Measurements from ENCODE around the gene PDE4D.
"Not testable (repeated sequence)": the region's sequence is repeated elsewhere in the genome, so short reads cannot be mapped to it uniquely, and the experiment has no call there.

The PDE4D gene

GRCh38 chr5:59390074-59390659 lies 503.4 kb downstream of the PDE4D start:
- DNase-seq (ENCODE audit: low spot score): no peak
- FAIRE-seq: peak; percentile 67

GRCh38 chr5:59387127-59387526 lies 506.4 kb downstream of the PDE4D start:
- no peak for FAIRE-seq
- DNase-seq (ENCODE audit: low spot score): no peak

DNA sequence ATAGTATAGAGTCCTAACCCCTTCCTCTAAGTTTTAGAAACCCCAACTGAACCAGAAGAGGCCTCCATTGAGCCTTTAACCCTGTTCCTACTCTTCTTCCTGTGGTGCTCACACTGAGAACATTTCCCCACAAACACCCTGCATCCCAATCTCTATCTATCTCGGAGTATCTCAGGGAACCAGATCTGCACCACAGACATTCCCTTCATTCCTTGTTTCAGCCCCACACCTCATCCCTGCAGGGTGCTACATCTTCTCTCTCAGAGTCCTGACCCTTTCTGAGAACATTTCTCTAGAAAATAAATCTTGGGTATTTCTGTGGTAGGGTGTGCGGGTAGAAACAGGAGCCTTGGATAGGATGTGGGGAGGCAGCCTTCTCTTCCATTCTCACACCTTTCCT lies 507.8 kb downstream of the PDE4D start:
- no peak for DNase-seq (ENCODE audit: low spot score)
- no peak for FAIRE-seq

GRCh38 chr5:59380350-59380951 lies 513.1 kb downstream of the PDE4D start:
- FAIRE-seq (peak; percentile 78), DNase-seq (ENCODE audit: low spot score) (peak; percentile 72)

DNA sequence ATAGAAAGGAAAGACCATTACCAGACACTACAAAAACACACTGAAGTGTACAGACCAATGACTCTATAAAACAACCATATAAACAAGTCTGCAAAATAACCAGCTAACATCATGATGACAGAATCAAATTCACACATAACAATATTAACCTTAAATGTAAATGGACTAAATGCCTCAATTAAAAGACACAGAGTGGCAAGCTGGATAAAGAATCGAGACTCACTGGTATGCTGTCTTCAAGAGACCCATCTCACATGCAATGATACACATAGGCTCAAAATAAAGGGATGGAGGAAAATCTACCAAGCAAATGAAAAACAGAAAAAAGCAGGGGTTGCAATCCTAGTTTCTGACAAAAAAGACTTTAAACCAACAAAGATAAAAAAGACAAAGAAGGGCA lies 519.5 kb downstream of the PDE4D start:
- DNase-seq (ENCODE audit: low spot score); FAIRE-seq: not testable (repeated sequence)

- FAIRE-seq: no peak
- no peak for DNase-seq (ENCODE audit: low spot score)
These were observed 521.9 kb downstream of the PDE4D start for GRCh38 chr5:59371525-59372127.

DNA sequence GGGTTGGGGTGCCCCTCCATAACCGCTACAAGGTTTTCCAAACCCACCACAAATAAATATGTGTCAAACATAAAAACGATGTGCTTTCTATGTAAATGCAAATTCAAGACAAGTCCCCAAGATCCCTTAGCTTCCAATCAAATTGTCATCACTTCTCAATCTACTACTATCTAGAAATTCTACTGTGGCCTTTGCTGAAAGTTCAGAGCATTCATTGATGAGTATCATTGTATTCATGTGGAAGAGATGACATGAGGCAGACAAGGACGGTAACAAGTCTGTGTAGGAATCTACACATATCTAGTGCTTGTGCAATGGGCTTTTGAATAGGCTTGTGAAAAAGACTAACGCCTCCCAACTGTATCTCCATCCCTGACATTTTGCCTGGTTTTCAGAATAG lies 524.6 kb downstream of the PDE4D start:
- no peak for DNase-seq (ENCODE audit: low spot score)
- no peak for FAIRE-seq

- DNase-seq (ENCODE audit: low spot score) (peak; percentile 10), FAIRE-seq (no peak)
These were observed 525.6 kb downstream of the PDE4D start for GRCh38 chr5:59367791-59368394.

- no peak for FAIRE-seq
These were observed 526.7 kb downstream of the PDE4D start for GRCh38 chr5:59366784-59367183.

DNA sequence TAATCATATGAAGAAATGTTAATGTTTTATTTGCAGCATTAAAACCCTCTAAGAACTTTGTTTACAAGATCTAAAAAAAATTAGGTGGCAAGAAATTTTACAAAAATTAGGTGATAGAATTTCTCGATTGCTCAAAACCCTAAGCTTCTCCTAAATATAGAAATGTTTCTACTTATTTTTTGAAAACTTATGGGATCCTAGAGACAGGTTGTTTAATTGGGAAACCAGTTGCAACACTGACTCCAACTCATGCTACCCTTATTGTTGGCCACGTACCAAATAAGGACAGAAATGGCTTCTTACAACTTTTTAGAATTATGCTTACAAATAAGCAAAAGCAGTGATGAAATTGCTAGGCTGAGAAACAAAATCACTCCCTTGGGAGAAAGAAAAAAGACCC lies 531.1 kb downstream of the PDE4D start:
- no peak for DNase-seq (ENCODE audit: low spot score)
- FAIRE-seq: no peak

More at GRCh38 chr5:59366784-59367183, 526.7 kb downstream of the PDE4D start:
- no peak for DNase-seq (ENCODE audit: low spot score)

DNA sequence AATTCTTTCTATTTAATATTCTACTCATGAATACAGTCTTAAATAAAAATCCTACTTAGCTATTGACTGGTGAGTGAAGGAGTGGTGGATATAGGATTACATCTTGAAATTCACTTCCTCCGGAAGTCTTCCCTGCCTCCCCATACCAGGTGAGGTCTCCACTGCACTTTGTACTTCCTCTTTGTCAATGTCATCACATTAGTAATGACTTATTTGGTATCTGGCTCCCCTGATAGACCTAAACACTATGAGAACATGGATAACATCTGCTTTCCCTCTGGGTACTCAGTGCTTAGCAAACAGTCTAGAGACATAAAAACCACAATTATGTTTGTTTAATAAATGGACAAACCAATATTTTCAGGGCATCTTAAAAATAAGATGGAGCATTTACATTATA lies 532.1 kb downstream of the PDE4D start:
- DNase-seq (ENCODE audit: low spot score): no peak
- no peak for FAIRE-seq

- DNase-seq (ENCODE audit: low spot score): no peak
- FAIRE-seq: no peak
These were observed 533.4 kb downstream of the PDE4D start for GRCh38 chr5:59360130-59360555.

DNA sequence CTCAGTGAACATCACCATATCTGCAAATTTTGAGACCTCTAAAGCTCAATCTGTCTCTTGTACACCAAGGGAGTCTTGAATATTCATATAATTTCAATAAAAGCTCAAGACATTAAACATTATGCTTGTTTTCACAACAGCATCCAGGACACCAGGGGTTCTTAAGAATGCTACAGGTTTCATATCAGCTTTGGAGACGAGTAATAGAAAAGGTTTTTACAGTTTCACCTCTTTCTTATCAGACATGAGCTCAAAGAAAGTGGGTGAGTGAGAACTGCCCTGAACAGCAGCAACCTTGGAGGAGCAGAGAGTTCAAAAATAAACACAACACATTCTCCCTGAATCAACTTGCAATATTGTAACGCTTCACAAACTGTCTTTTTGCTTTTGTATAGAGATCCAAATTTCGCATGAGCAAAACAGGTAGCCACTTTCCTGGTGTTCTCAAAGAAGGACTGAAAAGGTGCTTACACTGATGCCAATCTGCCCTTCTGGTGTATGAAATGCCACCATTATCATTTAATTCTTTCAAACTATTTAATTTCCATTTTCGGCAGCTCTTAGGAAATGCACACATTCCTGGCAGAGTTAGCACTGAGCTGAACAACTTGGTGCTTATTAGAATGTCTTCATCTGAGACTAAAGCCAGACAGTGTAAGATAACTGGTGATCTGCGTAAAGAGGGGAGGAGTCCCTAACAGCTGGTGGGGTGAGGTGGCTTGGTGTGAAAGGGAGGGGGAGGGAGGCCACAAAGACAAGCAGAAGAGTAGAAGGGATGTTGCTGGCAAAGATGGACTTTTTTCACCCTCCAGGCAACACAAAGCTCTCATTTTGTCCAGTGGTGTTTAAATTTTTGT lies 535.3 kb downstream of the PDE4D start:
- no peak for FAIRE-seq
- DNase-seq (ENCODE audit: low spot score): no peak

GRCh38 chr5:59357381-59357977 lies 536.0 kb downstream of the PDE4D start:
- DNase-seq (ENCODE audit: low spot score) (no peak), FAIRE-seq (no peak)

- DNase-seq (ENCODE audit: low spot score): no peak
- FAIRE-seq: no peak
These were observed 536.6 kb downstream of the PDE4D start for GRCh38 chr5:59356813-59357380.

GRCh38 chr5:59354811-59355210 lies 538.7 kb downstream of the PDE4D start:
- no peak for FAIRE-seq
- DNase-seq (ENCODE audit: low spot score): no peak

GRCh38 chr5:59354274-59354673 lies 539.3 kb downstream of the PDE4D start:
- FAIRE-seq (no peak), DNase-seq (ENCODE audit: low spot score) (no peak)

DNA sequence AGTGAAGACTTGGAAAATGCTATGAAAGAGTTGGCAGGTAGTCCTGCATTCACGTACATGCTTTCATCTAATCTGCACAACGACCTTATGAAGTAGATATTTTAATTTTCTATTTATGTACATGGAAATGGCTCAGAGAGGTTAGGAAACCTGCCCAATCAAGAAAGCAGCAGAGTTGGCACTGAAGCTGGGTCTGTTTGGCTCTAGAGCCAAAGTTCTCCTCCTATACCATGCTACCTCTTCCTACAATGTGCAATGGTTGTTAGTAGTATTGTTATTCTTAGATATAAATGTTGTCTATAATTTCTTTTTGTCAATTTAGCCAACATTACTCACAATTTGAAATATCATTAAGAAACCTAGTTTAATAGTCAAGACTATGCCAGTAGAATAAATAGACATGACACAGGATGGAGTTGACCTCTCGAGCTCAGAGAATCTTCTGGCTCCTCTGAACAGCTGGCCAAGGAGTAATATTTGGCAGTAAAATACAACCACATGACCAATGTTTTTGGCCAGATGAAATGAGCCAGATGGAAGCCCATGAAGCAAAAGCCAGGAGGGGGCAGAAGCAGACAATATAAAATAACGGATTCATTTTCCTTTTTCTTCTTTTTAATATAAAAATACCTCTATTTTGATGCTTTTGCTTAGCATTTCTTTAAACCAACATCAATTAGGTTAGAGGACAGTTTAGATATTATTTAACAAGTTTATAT lies 542.3 kb downstream of the PDE4D start:
- FAIRE-seq: no peak
- no peak for DNase-seq (ENCODE audit: low spot score)

GRCh38 chr5:59348189-59348588 lies 545.3 kb downstream of the PDE4D start:
- FAIRE-seq: no peak
- DNase-seq (ENCODE audit: low spot score): no peak

- DNase-seq (ENCODE audit: low spot score) (no peak), FAIRE-seq (no peak)
These were observed 546.5 kb downstream of the PDE4D start for GRCh38 chr5:59346982-59347381.

All from RCC 7860 (cell line).